NCI-H2029 treated with DMSO at 0.1 percent for 48 hours (cell line): Measurements from ENCODE around the gene MANBA.
"Not testable (repeated sequence)": the region's sequence is repeated elsewhere in the genome, so short reads cannot be mapped to it uniquely, and the experiment has no call there.

ENCODE experiments used
- DNase-seq: peaks from one replicate; lab custom pipeline; 2025; lab: John Stamatoyannopoulos, UW

MANBA gene

GRCh38 chr4:102620697-102621497 lies 139.9 kb downstream of the MANBA start:
- DNase-seq: no peak

- not testable (repeated sequence) for DNase-seq
Measured at GRCh38 chr4:102619776-102620631, 140.8 kb downstream of the MANBA start.

- DNase-seq: not testable (repeated sequence)
Measured at GRCh38 chr4:102619021-102619420, 141.7 kb downstream of the MANBA start.

GRCh38 chr4:102616636-102617035 lies 144.1 kb downstream of the MANBA start:
- DNase-seq: peak; percentile 37

GRCh38 chr4:102614801-102615200 lies 146.0 kb downstream of the MANBA start:
- no peak for DNase-seq

- DNase-seq: no peak
Measured at GRCh38 chr4:102612824-102613366, 147.9 kb downstream of the MANBA start.

GRCh38 chr4:102612210-102612609 lies 148.6 kb downstream of the MANBA start:
- no peak for DNase-seq

GRCh38 chr4:102610476-102610875 lies 150.3 kb downstream of the MANBA start:
- DNase-seq: no peak

- no peak for DNase-seq
Measured at GRCh38 chr4:102610007-102610406, 150.8 kb downstream of the MANBA start.

GRCh38 chr4:102608190-102608589 lies 152.6 kb downstream of the MANBA start:
- no peak for DNase-seq

- DNase-seq: peak; percentile 62
Measured at GRCh38 chr4:102606846-102607450, 153.8 kb downstream of the MANBA start.

GRCh38 chr4:102606261-102606660 lies 154.5 kb downstream of the MANBA start:
- no peak for DNase-seq

GRCh38 chr4:102604222-102604940 lies 156.4 kb downstream of the MANBA start:
- DNase-seq: no peak

GRCh38 chr4:102601586-102602227 lies 159.1 kb downstream of the MANBA start:
- DNase-seq: no peak

- no peak for DNase-seq
Measured at GRCh38 chr4:102600689-102601088, 160.1 kb downstream of the MANBA start.

- DNase-seq: no peak
Measured at GRCh38 chr4:102599886-102600285, 160.9 kb downstream of the MANBA start.

GRCh38 chr4:102599455-102599854 lies 161.3 kb downstream of the MANBA start:
- no peak for DNase-seq

GRCh38 chr4:102598762-102599374 lies 161.9 kb downstream of the MANBA start:
- DNase-seq: no peak

- no peak for DNase-seq
Measured at GRCh38 chr4:102598086-102598761, 162.5 kb downstream of the MANBA start.

- no peak for DNase-seq
Measured at GRCh38 chr4:102596532-102596931, 164.2 kb downstream of the MANBA start.
